ENCODE results near the gene PPP1CB. TPM values are rescaled to one million over a fixed set of nuclear protein-coding genes. Genes with fewer than 3 reads are reported as not detected.

The PPP1CB gene
- total and polyA plus RNA-seq, 2 experiments from 2014 or later = 161 to 269 TPM

GRCh38 chr2:28768422-28768821, 16.8 kb downstream of the PPP1CB start:
- Histone ChIP-seq H4K20me1 (ENCODE audit: insufficient read depth, poor library complexity, severe bottlenecking) (peaks cover 98% of the 10 kb centered on the region), H3K4me2 (no peak overlapping the region), H3K27ac (no peak overlapping the region), H3K4me3 (no peak overlapping the region), H3K4me1 (ENCODE audit: insufficient read depth) (peaks cover 6% of the 10 kb centered on the region), H3K9me2 (replicated peaks; ENCODE audit: insufficient read depth) (no peaks in the 10 kb centered on the region), H3K27me3 (no peaks in the 10 kb centered on the region), H3K9me3 (ENCODE audit: low read depth) (peaks cover 4% of the 10 kb centered on the region), H2AFZ (no peak overlapping the region), H3K36me3 (replicated peaks; ENCODE audit: insufficient read depth, low read depth) (no peaks in the 10 kb centered on the region), H3K79me2 (peaks cover 99% of the 10 kb centered on the region)
- TF ChIP-seq EZH2phosphoT487 (IDR thresholded peaks at IDR 0.05; ENCODE audit: low read depth, severe bottlenecking, unreplicated experiment) (no peak), CTCF (IDR thresholded peaks at IDR 0.05; ENCODE audit: poor library complexity) (no peak), EZH2 (IDR thresholded peaks at IDR 0.05; ENCODE audit: borderline replicate concordance) (no peak)
- no peak for DNase-seq (ENCODE audit: low spot score)

- no peak overlapping the region for H2AFZ ChIP-seq
- H3K4me3 ChIP-seq = no peak overlapping the region
- no peaks in the 10 kb centered on the region for H3K9me2 ChIP-seq (replicated peaks; ENCODE audit: insufficient read depth)
- H3K27ac ChIP-seq = no peak overlapping the region
- no peaks in the 10 kb centered on the region for H3K27me3 ChIP-seq
- 100% methylated on average over 5 of the region's 5 CpGs for WGBS (ENCODE audit: low lambda C conversion rate, missing lambda C conversion rate)
- TF ChIP-seq EZH2 (IDR thresholded peaks at IDR 0.05; ENCODE audit: borderline replicate concordance) (no peak), EZH2phosphoT487 (IDR thresholded peaks at IDR 0.05; ENCODE audit: low read depth, severe bottlenecking, unreplicated experiment) (no peak), CTCF (IDR thresholded peaks at IDR 0.05; ENCODE audit: poor library complexity) (no peak)
- H4K20me1 ChIP-seq (ENCODE audit: insufficient read depth, poor library complexity, severe bottlenecking) = peaks cover 98% of the 10 kb centered on the region
- no peak for DNase-seq (ENCODE audit: low spot score)
- no peak overlapping the region for H3K4me2 ChIP-seq
- H3K79me2 ChIP-seq = peaks cover 99% of the 10 kb centered on the region
- H3K4me1 ChIP-seq (ENCODE audit: insufficient read depth) = peaks cover 6% of the 10 kb centered on the region
- peaks cover 4% of the 10 kb centered on the region for H3K9me3 ChIP-seq (ENCODE audit: low read depth)
- no peaks in the 10 kb centered on the region for H3K36me3 ChIP-seq (replicated peaks; ENCODE audit: insufficient read depth, low read depth)
Measured at GRCh38 chr2:28768952-28769351, 17.3 kb downstream of the PPP1CB start.

GRCh38 chr2:28772351-28772750, 20.7 kb downstream of the PPP1CB start:
- no peak for TF ChIP-seq EZH2 (IDR thresholded peaks at IDR 0.05; ENCODE audit: borderline replicate concordance)
- TF ChIP-seq CTCF (IDR thresholded peaks at IDR 0.05; ENCODE audit: poor library complexity) = no peak
- no peak for TF ChIP-seq EZH2phosphoT487 (IDR thresholded peaks at IDR 0.05; ENCODE audit: low read depth, severe bottlenecking, unreplicated experiment)
- H3K27me3 ChIP-seq = no peaks in the 10 kb centered on the region
- no peak overlapping the region for H2AFZ ChIP-seq
- no peak overlapping the region for H3K27ac ChIP-seq
- 90% methylated on average over 2 of the region's 2 CpGs for WGBS (ENCODE audit: low lambda C conversion rate, missing lambda C conversion rate)
- peaks cover 100% of the 10 kb centered on the region for H3K79me2 ChIP-seq
- no peak overlapping the region for H3K4me2 ChIP-seq
- no peak for DNase-seq (ENCODE audit: low spot score)
- peaks cover 99% of the 10 kb centered on the region for H4K20me1 ChIP-seq (ENCODE audit: insufficient read depth, poor library complexity, severe bottlenecking)
- H3K4me1 ChIP-seq (ENCODE audit: insufficient read depth) = no peaks in the 10 kb centered on the region
- H3K9me3 ChIP-seq (ENCODE audit: low read depth) = peaks cover 4% of the 10 kb centered on the region
- no peaks in the 10 kb centered on the region for H3K9me2 ChIP-seq (replicated peaks; ENCODE audit: insufficient read depth)
- no peak overlapping the region for H3K4me3 ChIP-seq
- no peaks in the 10 kb centered on the region for H3K36me3 ChIP-seq (replicated peaks; ENCODE audit: insufficient read depth, low read depth)

- no peak for DNase-seq (ENCODE audit: low spot score)
- Histone ChIP-seq H2AFZ (no peak overlapping the region), H4K20me1 (ENCODE audit: insufficient read depth, poor library complexity, severe bottlenecking) (peaks cover 91% of the 10 kb centered on the region), H3K27ac (no peak overlapping the region), H3K9me2 (replicated peaks; ENCODE audit: insufficient read depth) (no peaks in the 10 kb centered on the region), H3K9me3 (ENCODE audit: low read depth) (no peaks in the 10 kb centered on the region), H3K4me1 (ENCODE audit: insufficient read depth) (no peaks in the 10 kb centered on the region), H3K36me3 (replicated peaks; ENCODE audit: insufficient read depth, low read depth) (peaks cover 7% of the 10 kb centered on the region), H3K4me2 (no peak overlapping the region), H3K27me3 (no peaks in the 10 kb centered on the region), H3K79me2 (peaks cover 91% of the 10 kb centered on the region), H3K4me3 (no peak overlapping the region)
- WGBS (ENCODE audit: low lambda C conversion rate, missing lambda C conversion rate) = 89% methylated on average over 6 of the region's 6 CpGs
- TF ChIP-seq EZH2phosphoT487 (IDR thresholded peaks at IDR 0.05; ENCODE audit: low read depth, severe bottlenecking, unreplicated experiment) (no peak), EZH2 (IDR thresholded peaks at IDR 0.05; ENCODE audit: borderline replicate concordance) (no peak), CTCF (IDR thresholded peaks at IDR 0.05; ENCODE audit: poor library complexity) (no peak)
Measured at GRCh38 chr2:28776471-28776870, 24.8 kb downstream of the PPP1CB start.

Measured in hepatocyte (in vitro differentiated cells).